Measurements from ENCODE around the gene ATP8B1.

ATP8B1 gene

DNA sequence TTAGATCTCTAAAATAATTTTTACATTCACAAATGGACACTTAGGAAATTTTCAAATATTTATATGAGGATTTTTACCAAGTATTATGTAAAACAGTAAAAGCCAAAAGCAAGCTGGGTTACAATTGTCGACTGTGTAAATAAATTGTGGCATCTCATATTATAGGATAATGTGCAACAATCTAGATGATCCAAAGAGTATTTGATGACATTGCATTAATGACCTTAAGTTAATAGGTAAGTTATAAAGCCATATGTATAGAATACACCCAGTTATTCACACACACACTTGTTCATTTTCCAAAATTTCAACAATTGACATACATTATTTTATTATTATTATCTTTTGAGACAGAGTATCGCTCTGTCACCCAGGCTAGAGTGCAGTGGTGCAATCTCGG is 69.3 kb downstream of the ATP8B1 start:
- no peak overlapping the region for H3K4me3 ChIP-seq (ENCODE audit: low read depth, low read length)

DNA sequence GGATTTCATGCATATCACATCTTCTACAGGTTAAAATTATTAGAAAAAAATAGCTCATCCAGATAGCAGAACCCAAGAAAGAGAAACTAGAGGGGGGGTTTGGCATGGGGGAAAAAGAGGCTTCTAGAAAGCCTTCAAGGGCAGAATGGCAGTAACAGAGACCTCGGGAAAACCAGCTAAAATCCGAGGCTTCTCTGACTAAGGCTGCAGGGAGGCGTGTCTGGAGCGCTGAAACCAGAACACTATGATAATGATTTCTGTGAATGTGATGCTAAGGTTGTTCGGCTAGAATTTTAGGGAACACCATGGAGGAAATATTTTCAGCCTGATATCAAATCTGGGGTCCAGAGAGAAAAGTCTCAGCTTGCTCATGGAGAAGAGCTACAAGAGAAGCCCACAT is 73.0 kb downstream of the ATP8B1 start:
- H3K4me3 ChIP-seq (ENCODE audit: low read depth, low read length): no peak overlapping the region

DNA sequence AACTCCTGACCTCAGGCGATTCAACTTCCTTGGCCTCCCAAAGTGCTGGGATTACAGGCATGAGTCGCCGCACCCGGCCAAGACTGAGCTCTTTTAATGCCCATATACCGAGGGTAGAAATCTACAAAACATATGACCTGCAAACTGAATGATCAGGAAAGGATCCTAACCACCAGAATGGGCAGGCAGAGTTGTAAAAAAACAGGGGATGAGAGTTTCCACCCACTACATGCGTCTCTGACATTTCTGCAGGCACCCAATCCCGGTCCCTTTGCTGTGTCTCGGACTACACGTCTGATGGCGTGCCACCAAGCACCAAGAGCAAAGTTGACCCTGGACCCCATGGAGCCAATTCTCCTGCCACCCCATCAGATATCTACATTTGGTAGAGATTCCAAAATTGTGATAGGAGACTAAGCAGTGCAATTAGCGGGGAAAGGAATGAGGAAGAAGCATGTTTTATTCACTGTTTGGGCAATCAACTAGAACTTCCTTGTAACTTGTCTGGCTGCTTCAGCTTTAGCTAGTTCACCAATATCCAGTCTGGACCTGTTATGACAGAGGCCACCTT is 74.1 kb downstream of the ATP8B1 start:
- no peak overlapping the region for H3K4me3 ChIP-seq (ENCODE audit: low read depth, low read length)

DNA sequence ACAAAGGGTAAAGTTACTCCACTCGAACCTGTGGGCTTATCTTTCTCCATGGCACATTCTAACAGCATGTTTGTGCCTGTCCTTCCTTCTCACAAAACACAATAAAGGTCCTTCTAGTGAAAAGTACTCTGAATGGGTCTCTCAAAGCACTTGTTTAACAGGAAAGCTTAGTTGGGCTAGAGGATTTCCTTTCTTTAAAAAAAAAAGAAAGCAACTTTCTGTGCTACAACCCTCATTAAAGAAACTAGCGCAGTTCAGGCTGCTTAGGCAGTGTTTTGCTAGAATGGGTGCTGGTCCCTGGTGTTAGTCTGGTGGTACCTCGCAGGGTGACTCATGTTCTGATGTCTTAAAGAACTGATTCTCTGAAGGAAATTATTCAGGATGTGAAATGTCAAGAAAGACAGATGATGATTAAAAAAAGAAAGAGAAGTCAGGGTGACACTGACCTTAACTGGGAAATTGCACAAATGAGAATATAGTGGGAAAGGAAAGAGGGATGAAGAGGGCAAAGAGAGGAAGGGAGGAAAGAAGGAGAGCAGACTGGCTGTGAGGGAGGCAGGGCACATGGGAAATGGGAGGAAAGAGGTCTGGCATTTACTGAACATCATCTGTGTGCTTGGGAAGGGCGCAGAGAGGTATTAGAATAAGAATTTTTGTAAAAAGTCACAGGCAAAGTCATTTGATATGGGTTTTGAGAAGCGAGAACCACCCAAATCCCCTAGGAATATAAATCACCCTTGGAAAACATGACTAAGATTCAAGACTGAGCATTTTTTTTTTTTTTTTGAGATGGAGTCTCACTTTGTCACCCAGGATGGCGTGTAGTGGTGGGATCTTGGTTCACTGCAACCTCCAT is 74.9 kb downstream of the ATP8B1 start:
- no peak overlapping the region for H3K4me3 ChIP-seq (ENCODE audit: low read depth, low read length)

DNA sequence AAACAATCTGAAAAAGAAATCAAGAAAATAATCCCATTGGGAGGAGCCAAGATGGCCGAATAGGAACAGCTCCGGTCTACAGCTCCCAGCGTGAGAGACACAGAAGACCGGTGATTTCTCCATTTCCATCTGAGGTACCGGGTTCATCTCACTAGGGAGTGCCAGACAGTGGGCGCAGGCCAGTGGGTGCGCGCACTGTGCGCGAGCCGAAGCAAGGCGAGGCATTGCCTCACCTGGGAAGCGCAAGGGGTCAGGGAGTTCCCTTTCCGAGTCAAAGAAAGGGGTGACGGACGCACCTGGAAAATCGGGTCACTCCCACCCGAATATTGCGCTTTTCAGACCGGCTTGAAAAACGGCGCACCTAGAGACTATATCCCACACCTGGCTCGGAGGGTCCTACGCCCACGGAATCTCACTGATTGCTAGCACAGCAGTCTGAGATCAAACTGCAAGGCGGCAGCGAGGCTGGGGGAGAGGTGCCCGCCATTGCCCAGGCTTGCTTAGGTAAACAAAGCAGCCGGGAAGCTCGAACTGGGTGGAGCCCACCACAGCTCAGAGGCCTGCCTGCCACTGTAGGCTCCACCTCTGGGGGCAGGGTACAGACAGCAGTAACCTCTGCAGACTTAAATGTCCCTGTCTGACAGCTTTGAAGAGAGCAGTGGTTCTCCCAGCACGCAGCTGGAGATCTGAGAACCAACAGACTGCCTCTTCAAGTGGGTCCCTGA is 83.7 kb downstream of the ATP8B1 start:
- H3K4me3 ChIP-seq (ENCODE audit: low read depth, low read length): peak overlapping the region; percentile 17

DNA sequence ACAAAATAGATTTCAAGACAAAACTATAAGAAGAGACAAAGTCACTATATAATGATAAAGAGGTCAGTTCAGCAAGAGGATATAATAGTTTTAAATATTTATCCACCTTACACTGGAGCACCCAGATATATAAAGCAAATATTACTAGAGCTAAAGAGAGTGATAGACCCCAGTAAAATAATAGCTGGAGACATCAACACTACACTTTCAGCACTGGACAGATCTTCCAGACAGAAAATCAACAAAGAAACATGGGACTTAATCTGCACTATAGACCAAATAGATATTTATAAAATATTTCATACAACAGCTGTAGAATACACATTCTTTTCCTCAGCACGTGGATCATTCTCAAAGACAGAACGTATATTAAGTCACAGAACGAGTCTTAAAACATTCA is 86.6 kb downstream of the ATP8B1 start:
- H3K4me3 ChIP-seq (ENCODE audit: low read depth, low read length): no peak overlapping the region

DNA sequence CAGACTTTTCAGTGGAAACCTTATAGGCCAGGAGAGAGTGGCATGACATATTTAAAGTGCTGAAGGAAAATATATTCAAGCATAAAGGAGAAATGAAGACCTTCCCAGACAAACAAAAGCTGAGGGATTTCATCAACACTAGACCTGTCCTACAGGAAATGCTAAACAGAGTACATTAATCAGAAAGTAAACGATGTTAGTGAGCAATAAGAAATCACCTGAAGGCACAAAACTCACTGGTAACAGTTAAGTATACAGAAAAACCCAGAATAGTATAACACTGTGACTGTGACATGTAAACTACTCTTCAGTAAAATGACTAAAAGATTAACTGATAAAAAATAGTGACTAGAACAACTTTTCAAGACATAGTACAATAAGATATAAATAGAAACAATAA is 87.4 kb downstream of the ATP8B1 start:
- H3K4me3 ChIP-seq (ENCODE audit: low read depth, low read length): no peak overlapping the region

DNA sequence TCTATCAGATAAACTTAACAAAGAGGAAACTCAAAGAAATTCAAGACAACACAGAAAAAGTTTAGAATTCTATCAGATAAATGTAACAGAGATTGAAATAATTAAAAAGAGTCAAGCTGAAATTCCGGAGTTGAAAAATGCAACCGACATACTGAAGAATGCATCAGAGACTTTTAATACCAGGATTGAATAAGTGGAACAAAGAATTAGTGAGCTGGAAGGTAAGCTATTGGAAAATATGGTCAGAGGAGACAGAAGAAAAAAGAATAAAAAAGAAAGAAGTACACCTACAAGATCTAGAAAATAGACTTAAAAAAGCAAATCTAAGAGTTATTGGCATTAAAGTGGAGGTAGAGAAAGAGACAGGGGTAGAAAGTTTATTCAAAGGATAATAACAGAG is 88.0 kb downstream of the ATP8B1 start:
- no peak overlapping the region for H3K4me3 ChIP-seq (ENCODE audit: low read depth, low read length)

DNA sequence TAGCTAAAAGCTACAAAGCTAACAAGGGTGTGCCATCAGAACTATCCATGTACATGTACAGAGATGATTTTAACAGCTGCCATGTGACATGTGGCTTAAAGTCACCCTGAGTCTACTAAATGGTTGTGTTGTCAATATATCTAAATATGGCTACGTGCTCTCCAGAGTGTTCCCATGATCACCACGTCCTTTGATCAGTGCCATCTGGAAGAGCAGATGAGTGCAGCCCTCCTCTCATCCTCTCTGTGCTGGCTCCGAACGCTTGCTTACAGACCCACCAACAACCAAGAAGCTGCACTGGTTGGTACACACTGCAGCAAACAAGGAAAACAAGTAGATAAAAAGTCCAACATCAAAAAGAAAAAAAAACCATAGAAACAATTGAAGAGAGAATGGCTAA is 92.9 kb downstream of the ATP8B1 start:
- no peak overlapping the region for H3K4me3 ChIP-seq (ENCODE audit: low read depth, low read length)

DNA sequence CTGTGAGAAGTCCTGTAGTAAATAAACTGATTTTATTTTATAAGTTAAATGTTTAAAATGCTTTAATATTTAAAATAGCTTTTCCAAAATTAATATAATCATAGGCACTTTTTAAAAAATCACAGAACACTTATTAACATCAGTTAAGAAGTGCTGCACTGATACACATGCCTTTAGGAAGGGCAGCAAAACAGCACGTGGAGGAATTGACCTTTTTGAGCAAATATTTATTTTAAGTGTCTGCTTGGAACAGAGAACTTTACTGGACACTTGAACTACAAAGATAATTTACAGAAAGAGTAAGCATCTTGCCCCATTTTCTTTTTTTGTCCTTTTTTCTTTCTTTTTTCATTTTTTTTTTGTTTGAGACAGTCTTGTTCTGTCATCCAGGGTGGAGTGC is 93.8 kb downstream of the ATP8B1 start:
- no peak overlapping the region for H3K4me3 ChIP-seq (ENCODE audit: low read depth, low read length)

DNA sequence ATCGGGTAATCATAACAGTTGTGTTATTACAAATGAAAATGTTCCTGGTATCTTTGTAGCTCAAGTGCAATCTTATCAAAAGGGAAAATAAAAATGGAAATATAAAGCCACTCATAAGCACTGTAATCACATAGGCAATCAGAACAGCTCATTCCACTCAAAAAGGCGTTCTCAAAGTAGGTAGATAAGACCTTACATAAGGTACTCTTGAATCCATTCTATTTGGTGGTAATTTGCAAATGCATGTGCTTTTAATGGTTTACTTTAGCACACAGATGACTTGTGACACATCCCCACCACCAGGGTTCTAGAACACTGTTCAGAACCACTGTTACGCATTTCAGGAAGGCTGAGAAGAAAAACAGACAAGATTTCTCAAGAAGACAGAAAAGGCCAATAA is 94.8 kb downstream of the ATP8B1 start:
- no peak overlapping the region for H3K4me3 ChIP-seq (ENCODE audit: low read depth, low read length)

DNA sequence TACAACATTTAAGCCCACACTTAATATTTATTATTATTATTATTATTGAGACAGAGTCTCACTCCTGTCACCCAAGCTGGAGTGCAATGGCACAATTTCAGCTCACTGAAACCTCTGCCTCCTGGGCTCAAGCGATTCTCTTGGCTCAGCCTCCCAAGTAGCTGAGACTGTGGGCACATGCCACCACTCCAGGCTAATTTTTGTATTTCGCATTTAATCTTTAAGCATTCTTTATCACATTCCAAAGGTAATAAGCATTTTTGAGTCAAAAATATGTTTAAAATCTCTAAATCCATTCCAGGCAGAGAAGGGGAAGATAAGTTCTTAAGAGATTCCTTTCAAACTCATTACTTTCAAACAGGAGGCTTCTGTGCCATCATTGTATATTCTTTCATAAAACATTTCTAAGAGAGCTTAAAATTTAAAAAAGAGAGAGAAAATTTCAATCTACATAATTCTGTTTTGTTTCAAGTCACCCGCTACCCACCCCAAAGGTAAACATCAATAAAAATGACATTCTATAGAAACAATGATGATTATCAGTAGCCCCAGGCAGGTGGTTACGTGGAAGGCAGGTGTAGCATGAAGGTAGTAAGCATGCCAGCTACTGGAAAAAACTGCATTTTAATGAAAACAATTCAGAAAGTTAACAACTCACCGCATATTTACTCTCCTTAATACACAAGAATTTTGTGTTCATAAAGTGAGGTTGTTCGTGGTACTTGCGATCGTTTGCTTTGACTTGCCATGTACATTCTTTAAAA is 97.1 kb downstream of the ATP8B1 start:
- no peak overlapping the region for H3K4me3 ChIP-seq (ENCODE audit: low read depth, low read length)

DNA sequence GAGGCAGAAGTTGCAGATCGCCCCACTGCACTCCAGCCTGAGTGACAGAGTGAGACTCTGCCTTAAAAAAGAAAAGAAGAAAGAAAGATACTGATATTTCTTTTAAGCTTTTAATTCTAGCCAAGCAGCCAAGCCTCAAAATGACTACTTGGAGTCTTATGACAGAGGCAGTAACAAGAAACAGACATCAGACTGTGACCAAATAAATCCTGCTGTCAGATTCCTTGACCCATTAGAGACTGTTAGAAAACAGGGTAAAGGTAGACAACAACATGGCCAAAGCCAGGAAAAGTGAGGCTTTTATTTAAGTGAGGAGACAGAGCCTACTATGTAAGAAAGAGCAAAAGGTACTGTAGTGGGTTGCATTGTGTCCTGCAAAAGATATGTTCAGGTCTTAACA is 98.1 kb downstream of the ATP8B1 start:
- H3K4me3 ChIP-seq (ENCODE audit: low read depth, low read length): no peak overlapping the region

DNA sequence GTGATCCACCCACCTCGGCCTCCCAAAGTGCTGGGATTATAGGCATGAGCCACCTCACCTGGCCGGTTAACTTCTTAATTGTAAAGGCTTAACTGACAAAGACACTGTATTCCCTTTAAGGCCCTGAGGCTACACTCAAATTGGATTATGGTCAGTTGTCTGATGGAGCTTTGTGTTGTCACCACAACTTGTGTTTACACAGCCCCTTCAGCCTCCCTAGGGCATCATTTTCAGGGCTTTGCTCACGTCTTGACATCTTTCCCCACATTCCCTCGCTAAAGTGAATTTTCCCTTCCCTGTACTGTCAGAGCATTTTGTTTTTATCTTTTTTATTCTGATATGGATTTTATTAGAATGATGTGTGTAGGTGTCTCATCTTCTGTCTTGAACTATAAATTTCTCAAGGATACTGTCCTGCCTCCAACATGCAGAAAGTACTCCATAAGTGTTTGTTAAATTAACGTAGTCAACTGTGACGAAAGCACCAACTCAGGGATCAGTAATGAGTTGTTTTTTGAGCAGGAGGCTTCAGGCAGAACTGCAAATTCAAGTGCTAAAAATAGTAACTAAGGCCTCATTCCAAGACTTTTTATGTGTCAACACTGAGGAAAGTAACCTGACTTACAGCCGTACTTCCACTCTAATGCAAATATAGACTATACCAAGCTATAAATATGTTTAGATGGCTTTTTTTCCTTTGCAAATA is 104.4 kb downstream of the ATP8B1 start:
- no peak overlapping the region for H3K4me3 ChIP-seq (ENCODE audit: low read depth, low read length)

DNA sequence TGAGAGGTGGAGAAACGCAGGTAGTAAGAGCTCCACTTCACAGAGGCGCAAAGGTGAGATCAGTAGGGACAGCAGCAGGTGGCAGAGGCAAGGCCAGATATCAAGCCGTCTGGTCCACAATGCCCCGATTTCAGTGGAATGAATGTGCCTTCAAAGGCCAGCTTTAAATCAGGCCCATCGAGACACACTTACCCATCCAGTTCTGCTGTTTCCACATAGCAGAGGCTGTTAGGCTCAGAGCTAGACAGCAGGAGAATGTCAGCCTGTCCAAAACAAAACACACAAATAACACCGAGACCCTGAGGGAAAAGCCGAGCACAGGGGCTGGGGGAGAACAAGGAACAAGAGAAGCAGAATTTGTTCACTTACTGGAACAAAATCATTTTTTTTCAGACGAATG is 105.7 kb downstream of the ATP8B1 start:
- H3K4me3 ChIP-seq (ENCODE audit: low read depth, low read length): no peak overlapping the region

DNA sequence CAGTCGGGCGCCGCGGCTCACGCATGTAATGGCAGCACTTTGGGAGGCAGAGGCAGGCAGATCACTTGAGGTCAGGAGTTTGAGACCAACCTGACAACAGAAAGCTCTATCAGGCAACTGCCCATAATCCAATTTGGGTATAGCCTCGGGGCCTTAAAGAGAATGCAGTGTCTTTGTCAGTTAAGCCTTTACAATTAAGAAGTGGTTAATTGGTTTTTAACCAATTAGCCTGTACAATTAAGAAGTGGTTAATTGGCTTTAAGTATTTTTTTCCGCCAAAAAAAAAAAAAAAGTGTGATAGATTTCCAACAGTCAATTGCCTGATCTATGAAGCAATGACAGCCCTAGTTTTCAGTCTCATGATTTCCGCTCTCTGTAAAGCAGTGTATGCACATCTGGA is 106.8 kb downstream of the ATP8B1 start:
- no peak overlapping the region for H3K4me3 ChIP-seq (ENCODE audit: low read depth, low read length)

DNA sequence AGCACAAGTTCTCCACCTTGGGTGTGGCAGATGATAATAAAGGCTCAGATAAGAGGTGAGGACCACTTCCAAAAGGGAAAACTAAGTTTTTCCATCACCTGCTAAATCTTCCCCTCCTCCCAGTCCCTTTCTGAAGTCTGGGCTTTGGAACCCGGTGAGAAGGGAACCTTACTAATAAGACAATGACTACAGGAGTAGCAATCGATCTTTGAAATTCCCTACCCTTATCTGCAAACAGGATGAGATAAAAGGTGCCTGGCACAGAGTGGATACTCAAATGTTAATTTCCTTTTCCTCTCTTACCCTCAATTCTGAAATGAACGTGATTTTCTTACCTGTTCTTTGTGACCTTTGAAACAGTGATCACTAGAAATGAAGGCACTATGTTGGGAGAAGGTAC is 111.8 kb downstream of the ATP8B1 start:
- no peak overlapping the region for H3K4me3 ChIP-seq (ENCODE audit: low read depth, low read length)

DNA sequence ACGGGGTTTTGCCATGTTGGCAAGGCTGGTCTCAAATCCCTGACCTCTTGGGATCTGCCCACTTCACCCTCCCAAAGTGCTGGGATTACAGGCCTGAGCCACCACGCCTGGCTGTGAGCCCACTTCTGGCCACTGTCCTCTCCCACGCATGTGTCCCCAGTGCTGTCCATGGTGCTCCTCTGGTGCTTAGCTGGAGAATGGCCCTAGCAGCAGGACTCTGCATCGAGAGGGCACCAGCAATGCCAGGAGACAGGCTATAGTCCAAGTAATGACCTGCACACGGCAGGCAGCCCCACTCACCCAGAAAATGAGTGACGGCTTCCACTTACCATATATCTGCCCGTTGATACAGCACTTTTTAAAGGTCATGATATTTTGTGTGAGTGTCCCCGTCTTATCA is 115.1 kb downstream of the ATP8B1 start:
- no peak overlapping the region for H3K4me3 ChIP-seq (ENCODE audit: low read depth, low read length)

DNA sequence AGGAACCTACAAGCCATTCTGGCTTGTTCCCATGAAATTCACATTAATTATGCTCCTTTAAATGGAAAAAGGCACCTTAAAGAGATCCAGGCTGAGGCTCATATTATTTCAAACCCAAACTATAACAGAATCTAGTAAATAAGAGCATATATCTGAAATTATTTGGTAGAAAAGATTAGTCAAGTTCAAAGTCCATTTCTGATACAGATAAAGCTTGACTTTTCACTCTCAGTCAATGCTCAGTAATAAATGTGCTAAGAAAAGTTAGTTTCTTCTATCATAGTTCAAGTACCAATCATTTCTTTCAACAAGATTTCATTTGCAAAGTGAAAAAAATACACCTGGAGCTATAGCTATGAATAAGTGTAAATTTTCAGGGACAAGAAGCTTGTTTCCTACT is 119.6 kb downstream of the ATP8B1 start:
- H3K4me3 ChIP-seq (ENCODE audit: low read depth, low read length): no peak overlapping the region

DNA sequence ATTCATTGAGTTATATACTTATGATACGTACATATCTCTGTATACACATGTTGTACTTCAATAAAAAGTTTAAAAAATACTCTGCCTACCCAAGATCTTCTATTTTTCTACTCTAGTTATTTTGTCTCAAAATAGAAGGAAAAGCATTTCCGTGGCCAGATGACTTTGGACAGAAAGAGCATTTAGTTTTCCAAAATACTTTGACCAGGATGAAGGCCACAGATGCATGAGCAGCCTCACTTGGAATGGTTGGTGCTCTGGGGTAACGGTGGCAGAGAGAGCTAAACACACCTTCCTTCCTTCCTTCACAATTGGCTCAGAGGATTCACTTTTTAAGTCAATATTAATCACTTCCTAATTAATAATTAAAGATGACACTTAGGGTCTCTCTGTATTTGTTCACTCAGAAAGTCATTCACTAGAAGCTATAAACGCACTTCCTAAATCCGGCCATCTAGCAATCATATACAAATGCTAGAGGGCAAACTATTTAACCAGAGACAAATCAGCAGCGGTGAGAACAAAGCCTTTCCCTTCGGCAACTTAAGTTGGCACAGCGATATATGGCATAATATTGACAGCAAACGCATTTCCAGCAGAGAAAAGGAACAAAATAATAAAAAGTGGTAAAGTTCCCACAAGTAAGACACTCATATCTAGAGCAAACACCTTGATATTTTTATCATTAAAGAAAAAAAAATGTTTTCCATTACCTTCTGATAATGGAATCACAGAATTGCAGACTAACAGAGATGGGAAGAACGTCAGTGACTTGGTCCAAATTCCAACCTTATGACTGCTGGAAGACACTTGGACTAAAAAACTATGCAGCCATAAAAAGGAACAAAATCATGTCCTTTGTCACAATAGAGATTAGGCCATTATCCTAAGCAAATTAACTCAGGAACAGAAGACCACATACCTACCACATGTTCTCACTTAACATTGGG is 125.6 kb downstream of the ATP8B1 start:
- H3K4me3 ChIP-seq (ENCODE audit: low read depth, low read length): no peak overlapping the region

All from iPS-11a (cell line).